Esophagus muscularis mucosa (tissue), 3 donors: ENCODE data around the gene MTHFD2.

ENCODE experiments used
- POLR2A ChIP-seq: fragments of 450-650 bp; IDR thresholded peaks from one replicate; pipeline ENCODE4 v1.6.1; 2017; ENCODE audit warnings: antibody characterized with exemption, moderate library complexity, mild to moderate bottlenecking, low read depth
- POLR2AphosphoS5 ChIP-seq, 2 donors: sonication (generic); formaldehyde crosslinking; IDR thresholded peaks; one replicate each; pipeline ENCODE4 v1.6.1; 2017; ENCODE audit warnings: antibody characterized with exemption in 2 of 2
- TF ChIP-seq, protein P1 (sequence below), 3 experiments: fragments of 200-600 bp in 2 of 3; fragments of 450-650 bp in 1 of 3; sonication (generic) in 2 of 3; IDR thresholded peaks; one replicate each; pipeline ENCODE4 v1.5.1; 2017 to 2019; ENCODE audit warnings: antibody characterized with exemption in 3 of 3, mild to moderate bottlenecking in 2 of 3, moderate library complexity in 1 of 3

DNA sequence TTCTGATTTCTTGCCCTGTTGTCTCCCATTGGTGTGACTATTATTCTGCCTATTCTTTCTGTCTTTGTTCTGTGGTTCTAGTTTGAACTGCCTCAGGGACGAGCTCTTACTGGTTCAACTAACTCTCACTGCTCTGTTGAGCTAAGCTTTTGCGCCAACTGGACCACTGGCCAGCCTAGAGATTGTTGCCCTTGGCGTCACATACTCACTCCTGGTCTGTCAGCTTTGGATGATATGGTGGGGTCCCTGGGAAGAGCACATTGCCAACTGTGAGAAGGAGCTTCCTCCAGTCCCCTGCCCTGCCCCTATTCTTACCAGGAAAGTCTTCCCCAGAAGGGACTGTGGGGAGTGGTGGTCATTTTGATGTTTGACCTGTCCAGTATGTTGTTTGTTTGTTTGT is 6.0 kb downstream of the MTHFD2 start:
- TF ChIP-seq, protein P1, sequence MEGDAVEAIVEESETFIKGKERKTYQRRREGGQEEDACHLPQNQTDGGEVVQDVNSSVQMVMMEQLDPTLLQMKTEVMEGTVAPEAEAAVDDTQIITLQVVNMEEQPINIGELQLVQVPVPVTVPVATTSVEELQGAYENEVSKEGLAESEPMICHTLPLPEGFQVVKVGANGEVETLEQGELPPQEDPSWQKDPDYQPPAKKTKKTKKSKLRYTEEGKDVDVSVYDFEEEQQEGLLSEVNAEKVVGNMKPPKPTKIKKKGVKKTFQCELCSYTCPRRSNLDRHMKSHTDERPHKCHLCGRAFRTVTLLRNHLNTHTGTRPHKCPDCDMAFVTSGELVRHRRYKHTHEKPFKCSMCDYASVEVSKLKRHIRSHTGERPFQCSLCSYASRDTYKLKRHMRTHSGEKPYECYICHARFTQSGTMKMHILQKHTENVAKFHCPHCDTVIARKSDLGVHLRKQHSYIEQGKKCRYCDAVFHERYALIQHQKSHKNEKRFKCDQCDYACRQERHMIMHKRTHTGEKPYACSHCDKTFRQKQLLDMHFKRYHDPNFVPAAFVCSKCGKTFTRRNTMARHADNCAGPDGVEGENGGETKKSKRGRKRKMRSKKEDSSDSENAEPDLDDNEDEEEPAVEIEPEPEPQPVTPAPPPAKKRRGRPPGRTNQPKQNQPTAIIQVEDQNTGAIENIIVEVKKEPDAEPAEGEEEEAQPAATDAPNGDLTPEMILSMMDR (IDR thresholded peaks at IDR 0.05), result no peak
- TF ChIP-seq POLR2A (no peak), POLR2AphosphoS5 (IDR thresholded peaks at IDR 0.05) (no peak)
